Testis (tissue), 2 donors: ENCODE measurements around the gene CDH24.

Source experiments
- CTCF ChIP-seq, 3 experiments: fragments of 450-650 bp in 2 of 3; fragments of 200-600 bp in 1 of 3; sonication (generic) in 1 of 3; IDR thresholded peaks; one replicate each; pipeline ENCODE4 v1.5.1; 2016 to 2019; ENCODE audit warnings: antibody characterized with exemption in 3 of 3, mild to moderate bottlenecking in 2 of 3, moderate library complexity in 1 of 3
- POLR2A ChIP-seq: fragments of 450-650 bp; IDR thresholded peaks from one replicate; pipeline ENCODE4 v1.6.1; 2017; ENCODE audit warnings: antibody characterized with exemption, mild to moderate bottlenecking, moderate library complexity

GRCh38 chr14:23041729-23042128 lies 15.6 kb downstream of the CDH24 start:
- TF ChIP-seq POLR2A (no peak), CTCF (IDR thresholded peaks at IDR 0.05) (no peak)
